Gastroesophageal sphincter (tissue), 4 donors: ENCODE data around the gene SLC39A11. TPM values are rescaled to one million over a fixed set of nuclear protein-coding genes. Genes with fewer than 3 reads are reported as not detected.

Experiments
- ATAC-seq: fragments of 150-250 bp; one replicate; pipeline ENCODE4 v1.9.1; 2016; ENCODE audit warnings: mild to moderate bottlenecking, moderate library complexity
- H3K27ac ChIP-seq, 4 donors: fragments of 200-600 bp; sonication (generic) in 3 of 4; 1 replicate in 3 of 4; 2 replicates in 1 of 4; pipeline ENCODE4 v1.5.1; 2016 to 2019
- H3K27me3 ChIP-seq: fragments of 200-600 bp; sonication (generic); one replicate; pipeline ENCODE4 v1.5.1; 2019
- H3K36me3 ChIP-seq, 2 donors: fragments of 200-600 bp; sonication (generic); one replicate each; pipeline ENCODE4 v1.5.1; 2019; ENCODE audit warnings: control low read depth in 1 of 2
- H3K4me1 ChIP-seq, 3 donors: fragments of 200-600 bp; sonication (generic); 1 replicate in 2 of 3; 2 replicates in 1 of 3; pipeline ENCODE4 v1.5.1; 2016 to 2019; ENCODE audit warnings: control low read depth in 2 of 3
- H3K4me3 ChIP-seq, 2 donors: fragments of 200-600 bp; sonication (generic); one replicate each; pipeline ENCODE4 v1.5.1; 2019; ENCODE audit warnings: mild to moderate bottlenecking in 1 of 2, moderate library complexity in 1 of 2
- H3K9me3 ChIP-seq, 3 donors: fragments of 200-600 bp; sonication (generic); one replicate each; pipeline ENCODE4 v1.5.1; 2017 to 2019; ENCODE audit warnings: control low read depth in 2 of 3
- CTCF ChIP-seq, 4 experiments: fragments of 200-600 bp in 2 of 4; fragments of 450-650 bp in 2 of 4; sonication (generic) in 1 of 4; IDR thresholded peaks; one replicate each; pipeline ENCODE4 v1.5.1; 2017 to 2019; ENCODE audit warnings: antibody characterized with exemption in 4 of 4, mild to moderate bottlenecking in 2 of 4, moderate library complexity in 2 of 4
- EP300 ChIP-seq: sonication (generic); formaldehyde crosslinking; IDR thresholded peaks from one replicate; pipeline ENCODE4 v1.6.1; 2017; ENCODE audit warnings: antibody characterized with exemption, mild to moderate bottlenecking
- POLR2A ChIP-seq, 2 donors: fragments of 450-650 bp; IDR thresholded peaks; one replicate each; pipeline ENCODE4 v1.6.1; 2017; ENCODE audit warnings: antibody characterized with exemption in 2 of 2, mild to moderate bottlenecking in 2 of 2, moderate library complexity in 1 of 2
- POLR2AphosphoS5 ChIP-seq: sonication (generic); formaldehyde crosslinking; IDR thresholded peaks from one replicate; pipeline ENCODE4 v1.6.1; 2017; ENCODE audit warnings: antibody characterized with exemption
- WGBS, 2 donors: methylation state at CpG; one replicate each; pipeline ENCODE4 v1.1.5; 2018; ENCODE audit warnings: low coverage in 1 of 2; 5-methylcytosine and 5-hydroxymethylcytosine counted together
- total RNA-seq, 4 donors: library from RNA; depleted of rRNA; stranded (reverse); fragments of >200 nt; gene quantifications; one replicate each; pipeline ENCODE4 v1.1.0, GENCODE V29; 2016

The SLC39A11 gene
- total RNA-seq, 4 donors from 2014 or later = 11.6 to 16.8 (median 14.5) TPM

DNA sequence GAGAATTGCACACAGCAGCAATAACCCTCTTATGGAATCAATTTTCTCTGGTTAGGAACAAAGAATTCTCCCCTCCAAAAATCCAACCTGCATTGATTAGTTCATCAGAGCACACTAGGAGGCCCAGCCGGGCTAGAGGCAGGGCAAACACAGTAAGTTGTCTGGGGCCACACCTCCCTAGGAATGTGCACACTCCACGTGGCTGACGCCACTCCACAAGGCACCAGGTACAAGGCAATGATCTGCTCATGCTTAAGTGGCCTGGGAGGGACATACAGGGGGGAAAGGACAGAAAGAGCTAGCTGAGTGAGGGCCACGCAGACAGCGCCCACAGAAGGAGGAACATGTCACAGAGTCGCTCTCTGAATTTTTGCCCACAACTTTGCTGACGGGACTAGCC is 107.6 kb downstream of the SLC39A11 start:
- H3K9me3 ChIP-seq = no peaks in the 10 kb centered on the region
- no peak overlapping the region for H3K4me3 ChIP-seq
- ATAC-seq = no peak
- no peak for TF ChIP-seq CTCF (IDR thresholded peaks at IDR 0.05)
- TF ChIP-seq POLR2A (IDR thresholded peaks at IDR 0.05) = no peak
- TF ChIP-seq EP300 = no peak
- no peak for TF ChIP-seq POLR2AphosphoS5
- H3K36me3 ChIP-seq = no peaks in the 10 kb centered on the region
- no peaks in the 10 kb centered on the region for H3K27me3 ChIP-seq
- no peak overlapping the region for H3K27ac ChIP-seq
- H3K4me1 ChIP-seq = peaks cover 0 to 4% (median 0%) of the 10 kb centered on the region in 3 donors
- WGBS, 2 donors = 89% methylated on average over 6 of the region's 7 CpGs

DNA sequence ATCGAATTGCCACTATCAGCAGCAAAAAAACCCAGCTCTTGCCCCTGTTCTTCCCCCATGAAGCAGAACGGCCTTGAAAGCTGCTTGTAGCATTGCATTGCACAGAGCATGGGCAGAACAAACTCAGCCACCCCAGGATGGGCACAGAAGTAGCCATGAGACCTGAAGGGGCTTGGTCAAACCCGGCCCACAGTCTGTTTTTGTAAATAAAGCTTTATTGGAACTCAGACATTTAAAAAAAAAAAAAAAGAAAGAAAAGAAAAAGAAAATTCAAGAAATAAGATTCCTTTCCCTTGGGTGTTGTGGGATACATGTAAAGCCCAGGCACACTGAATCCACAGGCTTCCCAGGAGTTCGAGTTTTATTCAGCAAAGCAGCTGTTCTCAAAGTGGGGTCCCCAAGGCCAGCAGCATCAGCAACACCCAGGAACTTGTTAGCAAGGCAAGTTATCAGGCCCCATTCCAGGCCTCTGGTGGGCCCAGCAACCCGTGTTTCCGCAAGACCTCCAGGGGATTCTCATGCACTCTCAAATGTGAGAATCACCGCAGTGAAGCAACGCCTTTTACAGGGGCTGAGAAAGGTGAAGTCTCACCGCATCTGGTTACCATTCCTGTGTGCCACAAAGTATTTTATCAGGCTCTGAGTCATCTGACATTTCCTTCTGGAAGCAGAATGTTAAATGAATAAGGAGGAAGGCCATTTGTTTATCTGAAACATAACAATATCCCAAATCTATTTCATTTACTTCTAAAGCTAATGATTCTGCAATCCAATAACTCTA is 108.2 kb downstream of the SLC39A11 start:
- TF ChIP-seq POLR2AphosphoS5 (no peak), POLR2A (IDR thresholded peaks at IDR 0.05) (no peak), CTCF (IDR thresholded peaks at IDR 0.05) (no peak), EP300 (no peak)
- Histone ChIP-seq H3K4me1 (peaks cover 0 to 4% (median 0%) of the 10 kb centered on the region in 3 donors), H3K27ac (no peak overlapping the region), H3K27me3 (no peaks in the 10 kb centered on the region), H3K4me3 (no peak overlapping the region), H3K36me3 (no peaks in the 10 kb centered on the region), H3K9me3 (no peaks in the 10 kb centered on the region)
- 71 to 91% methylated on average over 6 to 8 of the region's 9 CpGs for WGBS, 2 donors
- ATAC-seq = no peak

GRCh38 chr17:72982680-72983079 is 109.8 kb downstream of the SLC39A11 start:
- no peak for TF ChIP-seq EP300
- no peaks in the 10 kb centered on the region for H3K36me3 ChIP-seq
- H3K4me3 ChIP-seq = no peak overlapping the region
- no peaks in the 10 kb centered on the region for H3K27me3 ChIP-seq
- WGBS, 2 donors = 61 to 78% methylated on average over 3 of the region's 3 CpGs
- peaks cover 0 to 8% (median 3%) of the 10 kb centered on the region in 3 donors for H3K4me1 ChIP-seq
- no peak overlapping the region for H3K27ac ChIP-seq
- no peak for ATAC-seq
- no peaks in the 10 kb centered on the region for H3K9me3 ChIP-seq

DNA sequence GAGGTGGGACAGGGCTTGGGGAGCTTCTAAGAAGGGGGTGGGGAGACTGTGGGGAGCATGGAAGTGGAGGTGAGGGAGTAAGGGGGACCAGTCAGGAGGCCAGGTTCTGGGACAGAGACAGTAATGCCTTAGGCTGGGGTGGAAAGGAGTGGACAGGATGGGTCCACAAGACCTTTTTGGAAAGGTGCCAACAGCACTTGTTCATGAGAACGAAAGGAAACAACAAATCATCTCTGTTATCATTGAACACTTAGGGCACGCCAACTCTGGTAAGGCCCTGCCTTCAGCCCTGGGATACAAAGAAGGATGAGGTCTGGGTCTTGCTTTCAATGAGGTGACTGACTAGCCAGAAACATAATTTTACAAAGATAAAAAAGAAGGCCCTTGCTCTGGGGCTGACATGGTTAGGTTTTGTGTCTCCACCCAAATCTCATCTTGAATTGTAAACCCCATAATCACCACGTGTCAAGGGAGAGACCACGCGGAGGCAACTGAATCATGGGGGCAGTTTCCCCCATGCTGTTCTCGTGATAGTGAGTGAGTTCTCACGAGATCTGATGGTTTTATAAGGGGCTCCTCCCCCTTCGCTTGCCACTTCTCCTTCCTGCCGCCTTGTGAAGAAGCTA is 113.8 kb downstream of the SLC39A11 start:
- H3K27me3 ChIP-seq = no peaks in the 10 kb centered on the region
- no peak overlapping the region for H3K4me3 ChIP-seq
- TF ChIP-seq POLR2A (IDR thresholded peaks at IDR 0.05) (no peak), EP300 (no peak), CTCF (IDR thresholded peaks at IDR 0.05) (no peak), POLR2AphosphoS5 (no peak)
- no peaks in the 10 kb centered on the region for H3K9me3 ChIP-seq
- H3K27ac ChIP-seq = no peak overlapping the region
- WGBS, 2 donors = 73 to 89% methylated on average over 2 to 9 of the region's 9 CpGs
- ATAC-seq = no peak
- peaks cover 0 to 17% (median 7%) of the 10 kb centered on the region in 3 donors for H3K4me1 ChIP-seq
- H3K36me3 ChIP-seq = no peaks in the 10 kb centered on the region

DNA sequence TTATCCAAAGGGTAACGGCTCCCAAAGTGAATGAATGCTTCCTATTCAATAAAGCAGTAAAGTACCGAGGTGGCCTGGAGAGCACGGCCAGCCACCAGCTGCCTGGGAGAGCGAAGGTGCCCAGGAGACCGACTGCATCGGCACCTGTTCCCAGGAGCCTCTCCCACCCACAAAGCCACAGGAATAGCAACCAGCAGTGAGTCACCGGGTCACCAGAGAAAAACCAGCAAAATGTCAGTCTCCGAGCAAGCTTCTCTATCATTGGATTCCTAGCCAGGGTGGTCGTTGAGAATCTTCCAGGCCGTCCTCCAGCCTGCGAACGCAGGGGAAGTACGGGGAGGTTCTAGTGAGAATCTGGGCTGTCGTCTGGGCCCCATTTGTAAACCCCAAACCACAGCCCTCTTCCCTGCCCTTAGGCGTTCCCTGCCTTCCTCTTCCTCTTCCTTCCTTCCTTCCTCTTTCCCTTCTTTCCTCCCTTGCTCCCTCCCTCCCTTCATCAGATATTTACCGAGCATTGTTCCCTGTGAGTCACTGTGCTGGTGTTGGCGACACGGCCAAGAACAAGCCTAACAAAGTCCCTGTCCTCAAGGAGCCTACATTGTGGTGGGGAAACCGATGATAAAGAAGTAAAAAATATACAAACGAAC is 114.6 kb downstream of the SLC39A11 start:
- WGBS, 2 donors = 79 to 95% methylated on average over 4 to 13 of the region's 20 CpGs
- H3K27ac ChIP-seq = peak overlapping the region in 2 of 4 donors; percentile 36 to 52
- no peaks in the 10 kb centered on the region for H3K27me3 ChIP-seq
- H3K4me1 ChIP-seq = peaks cover 0 to 17% (median 7%) of the 10 kb centered on the region in 3 donors
- H3K9me3 ChIP-seq = no peaks in the 10 kb centered on the region
- ATAC-seq = no peak
- no peaks in the 10 kb centered on the region for H3K36me3 ChIP-seq
- TF ChIP-seq EP300 = no peak
- no peak for TF ChIP-seq CTCF (IDR thresholded peaks at IDR 0.05)
- TF ChIP-seq POLR2A (IDR thresholded peaks at IDR 0.05) = no peak
- TF ChIP-seq POLR2AphosphoS5 = no peak
- no peak overlapping the region for H3K4me3 ChIP-seq
